ENCODE results near the gene ADARB2.
A peak's percentile ranks its signal among the peaks of the same experiment; 100 is the strongest.
"Not testable (repeated sequence)": the region's sequence is repeated elsewhere in the genome, so short reads cannot be mapped to it uniquely, and the experiment has no call there.

Gene ADARB2

GRCh38 chr10:1267568-1267967 is 469.8 kb downstream of the ADARB2 start:
- no peak for DNase-seq

GRCh38 chr10:1267148-1267547 is 470.2 kb downstream of the ADARB2 start:
- DNase-seq, result no peak

- DNase-seq, result no peak
Measured at GRCh38 chr10:1266033-1266802, 471.1 kb downstream of the ADARB2 start.

- no peak for DNase-seq
Measured at GRCh38 chr10:1264001-1264400, 473.3 kb downstream of the ADARB2 start.

GRCh38 chr10:1257274-1257673 is 480.1 kb downstream of the ADARB2 start:
- no peak for DNase-seq

- no peak for DNase-seq
Measured at GRCh38 chr10:1256432-1256725, 480.9 kb downstream of the ADARB2 start.

GRCh38 chr10:1255600-1256431 is 481.5 kb downstream of the ADARB2 start:
- DNase-seq, result no peak

- no peak for DNase-seq
Measured at GRCh38 chr10:1255118-1255517, 482.2 kb downstream of the ADARB2 start.

- peak in 1 of 2 experiments; percentile 12 for DNase-seq
Measured at GRCh38 chr10:1253523-1254353, 483.6 kb downstream of the ADARB2 start.

GRCh38 chr10:1251769-1252168 is 485.6 kb downstream of the ADARB2 start:
- no peak for DNase-seq

- DNase-seq, result no peak
Measured at GRCh38 chr10:1249142-1249920, 488.0 kb downstream of the ADARB2 start.

- DNase-seq, result not testable (repeated sequence)
Measured at GRCh38 chr10:1248262-1248630, 489.1 kb downstream of the ADARB2 start.

GRCh38 chr10:1247598-1248261 is 489.6 kb downstream of the ADARB2 start:
- DNase-seq, result no peak

- DNase-seq, result no peak
Measured at GRCh38 chr10:1244493-1244892, 492.8 kb downstream of the ADARB2 start.

- no peak for DNase-seq
Measured at GRCh38 chr10:1243486-1244234, 493.7 kb downstream of the ADARB2 start.

GRCh38 chr10:1242975-1243374 is 494.4 kb downstream of the ADARB2 start:
- DNase-seq, result no peak

- DNase-seq, result no peak
Measured at GRCh38 chr10:1241973-1242935, 495.1 kb downstream of the ADARB2 start.

- DNase-seq, result no peak
Measured at GRCh38 chr10:1241322-1241890, 495.9 kb downstream of the ADARB2 start.

GRCh38 chr10:1240341-1240775 is 497.0 kb downstream of the ADARB2 start:
- DNase-seq, result no peak

GRCh38 chr10:1233031-1233430 is 504.3 kb downstream of the ADARB2 start:
- no peak for DNase-seq

Measured in activated CD4-positive, alpha-beta T cell treated with anti-CD3 and anti-CD28 coated beads, Interleukin-2, amount 50 U/mL, for 48 hours (primary cell).